HepG2 (cell line): ENCODE results near the gene CORO1C. TPM values are rescaled to one million over a fixed set of nuclear protein-coding genes. Genes with fewer than 3 reads are reported as not detected.

Experiments
- FOXK2 ChIP-seq: fragments of 450-650 bp; IDR thresholded peaks from 2 replicates; pipeline ENCODE4 v1.6.1; 2016
- HDAC1 ChIP-seq: sonication (generic); formaldehyde crosslinking; IDR thresholded peaks from 2 replicates; pipeline ENCODE4 v1.5.1; 2020; ENCODE audit warnings: mild to moderate bottlenecking, missing genetic modification reagents
- HNF4A ChIP-seq: sonication (generic); formaldehyde crosslinking; IDR thresholded peaks from 2 replicates; pipeline ENCODE4 v1.4.0; 2020; ENCODE audit warnings: missing genetic modification reagents
- JUND ChIP-seq: sonication (generic); formaldehyde crosslinking; IDR thresholded peaks from 2 replicates; pipeline ENCODE4 v1.8.0; 2022; ENCODE audit warnings: mild to moderate bottlenecking, missing genetic modification reagents
- KDM1A ChIP-seq: IDR thresholded peaks from 2 replicates; pipeline ENCODE4 v1.6.1; 2016; ENCODE audit warnings: missing compliant biosample characterization
- KDM2A ChIP-seq: sonication (generic); formaldehyde crosslinking; IDR thresholded peaks from 2 replicates; pipeline ENCODE4 v1.4.0; 2020; ENCODE audit warnings: low read depth, missing genetic modification reagents, borderline replicate concordance
- MAX ChIP-seq: IDR thresholded peaks from 2 replicates; pipeline ENCODE4 v1.6.1; 2012; ENCODE audit warnings: inconsistent platforms
- NCOA2 ChIP-seq: sonication (generic); formaldehyde crosslinking; IDR thresholded peaks from 2 replicates; pipeline ENCODE4 v1.8.0; 2022; ENCODE audit warnings: inconsistent platforms
- NFYB ChIP-seq: sonication (generic); formaldehyde crosslinking; IDR thresholded peaks from 2 replicates; pipeline ENCODE4 v1.4.0; 2020; ENCODE audit warnings: missing genetic modification reagents
- RBAK ChIP-seq: sonication (generic); formaldehyde crosslinking; IDR thresholded peaks from 2 replicates; pipeline ENCODE4 v1.5.1; 2020; ENCODE audit warnings: mild to moderate bottlenecking, missing genetic modification reagents
- RELA ChIP-seq: sonication (generic); formaldehyde crosslinking; IDR thresholded peaks from 2 replicates; pipeline ENCODE4 v1.4.0; 2020; ENCODE audit warnings: missing genetic modification reagents
- SALL1 ChIP-seq: sonication (generic); formaldehyde crosslinking; IDR thresholded peaks from 2 replicates; pipeline ENCODE4 v1.8.0; 2022; ENCODE audit warnings: mild to moderate bottlenecking, missing genetic modification reagents
- SP4 ChIP-seq: sonication (generic); formaldehyde crosslinking; IDR thresholded peaks from 2 replicates; pipeline ENCODE4 v1.8.1; 2023; ENCODE audit warnings: mild to moderate bottlenecking, missing genetic modification reagents
- ZBED4 ChIP-seq: sonication (generic); formaldehyde crosslinking; IDR thresholded peaks from 2 replicates; pipeline ENCODE4 v1.4.0; 2020; ENCODE audit warnings: missing genetic modification reagents, borderline replicate concordance
- ZMYM4 ChIP-seq: sonication (generic); formaldehyde crosslinking; IDR thresholded peaks from 2 replicates; pipeline ENCODE4 v1.8.1; 2023; ENCODE audit warnings: mild to moderate bottlenecking, missing genetic modification reagents
- ZNF143 ChIP-seq: sonication (generic); formaldehyde crosslinking; IDR thresholded peaks from 2 replicates; pipeline ENCODE4 v1.4.0; 2020; ENCODE audit warnings: missing genetic modification reagents
- ZNF24 ChIP-seq: fragments of 450-650 bp; IDR thresholded peaks from 2 replicates; pipeline ENCODE4 v1.6.1; 2017; ENCODE audit warnings: antibody characterized with exemption, mild to moderate bottlenecking
- ZNF577 ChIP-seq: sonication (generic); formaldehyde crosslinking; IDR thresholded peaks from 2 replicates; pipeline ENCODE4 v1.4.0; 2020; ENCODE audit warnings: mild to moderate bottlenecking, low read depth, missing genetic modification reagents, borderline replicate concordance
- ZNF615 ChIP-seq: sonication (generic); formaldehyde crosslinking; IDR thresholded peaks from 2 replicates; pipeline ENCODE4 v1.5.0; 2020; ENCODE audit warnings: mild to moderate bottlenecking, missing genetic modification reagents, borderline replicate concordance
- ZNF713 ChIP-seq: sonication (generic); formaldehyde crosslinking; IDR thresholded peaks from 2 replicates; pipeline ENCODE4 v1.4.0; 2020; ENCODE audit warnings: mild to moderate bottlenecking, missing genetic modification reagents
- polyA plus RNA-seq, 8 experiments: library from polyadenylated mRNA; depleted of rRNA in 3 of 8; stranded (reverse) in 7 of 8; unstranded in 1 of 8; fragments of >200 nt; fragmentation: Illumina TruSeq in 4 of 8; extraction: Trizol in 4 of 8; gene quantifications; 2 replicates each; pipeline versions ENCODE4 v1.2.1 to v1.2.3, GENCODE V29; 2011 to 2016; ENCODE audit warnings: low read depth in 4 of 8, missing spikeins in 1 of 8, mixed read lengths in 1 of 8; ENCODE audit not compliant: insufficient read depth in 1 of 8
- total RNA-seq, 5 experiments: library from RNA; depleted of rRNA; stranded (reverse); fragments of >200 nt; fragmentation: Illumina TruSeq; extraction: Trizol; gene quantifications; 2 replicates each; pipeline ENCODE4 v1.2.3, GENCODE V29; 2016; ENCODE audit warnings: low read depth in 1 of 5
- TF ChIP-seq, protein P1 (sequence below): sonication (generic); formaldehyde crosslinking; IDR thresholded peaks from 2 replicates; pipeline ENCODE4 v1.5.1; 2020; ENCODE audit warnings: mild to moderate bottlenecking, moderate library complexity, missing genetic modification reagents

The CORO1C gene
- total and polyA plus RNA-seq, 2 of the 13 experiments (the other 11 are each of a cell fraction or from before 2014, with no cell fraction given): 73.7 to 131 TPM

DNA sequence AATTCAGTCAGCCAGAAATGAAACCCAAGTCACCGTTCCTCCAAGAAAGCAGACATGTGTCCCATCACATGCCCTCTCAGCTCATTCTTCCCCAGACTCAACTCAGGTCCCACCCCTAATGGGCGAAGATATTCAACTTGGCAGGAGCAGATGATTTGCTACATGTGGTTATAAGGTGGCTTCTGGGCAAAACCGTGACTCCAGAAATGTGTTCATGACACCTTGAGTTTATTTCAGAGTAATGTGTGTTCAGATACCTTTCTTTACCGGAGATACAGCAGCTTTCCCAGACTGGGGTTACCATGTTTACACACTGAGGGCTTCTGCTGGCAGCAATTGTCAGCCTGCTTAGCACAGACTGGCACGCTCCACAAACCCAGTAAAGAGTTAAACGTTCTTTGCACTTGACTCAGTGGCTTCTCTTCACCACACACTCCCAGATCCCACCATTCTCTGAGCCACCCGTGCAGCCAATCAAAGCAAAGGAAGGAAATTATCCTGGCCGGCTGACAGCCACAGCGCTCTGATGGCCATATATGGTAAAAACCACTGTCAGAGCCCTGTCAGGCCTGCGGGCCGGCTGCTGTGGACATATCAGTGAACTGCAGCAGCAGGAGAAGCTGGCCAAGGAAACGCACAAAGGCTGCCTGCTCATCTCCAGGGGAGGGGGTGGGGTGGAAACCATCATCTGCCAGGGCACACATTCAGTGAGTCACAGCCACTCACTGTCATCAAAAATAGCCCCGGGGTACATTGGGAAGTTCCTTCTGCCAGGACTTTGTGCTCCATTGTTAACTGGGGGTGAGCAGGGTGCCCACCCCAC is 39.9 kb downstream of the CORO1C start (continued):
- peak; percentile 62 for TF ChIP-seq NFYB (CRISPR knock-in tag)
- TF ChIP-seq, protein P1, sequence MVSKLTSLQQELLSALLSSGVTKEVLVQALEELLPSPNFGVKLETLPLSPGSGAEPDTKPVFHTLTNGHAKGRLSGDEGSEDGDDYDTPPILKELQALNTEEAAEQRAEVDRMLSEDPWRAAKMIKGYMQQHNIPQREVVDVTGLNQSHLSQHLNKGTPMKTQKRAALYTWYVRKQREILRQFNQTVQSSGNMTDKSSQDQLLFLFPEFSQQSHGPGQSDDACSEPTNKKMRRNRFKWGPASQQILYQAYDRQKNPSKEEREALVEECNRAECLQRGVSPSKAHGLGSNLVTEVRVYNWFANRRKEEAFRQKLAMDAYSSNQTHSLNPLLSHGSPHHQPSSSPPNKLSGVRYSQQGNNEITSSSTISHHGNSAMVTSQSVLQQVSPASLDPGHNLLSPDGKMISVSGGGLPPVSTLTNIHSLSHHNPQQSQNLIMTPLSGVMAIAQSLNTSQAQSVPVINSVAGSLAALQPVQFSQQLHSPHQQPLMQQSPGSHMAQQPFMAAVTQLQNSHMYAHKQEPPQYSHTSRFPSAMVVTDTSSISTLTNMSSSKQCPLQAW (CRISPR knock-in tag): peak; percentile 27; the same call in 1 of the 2 replicates
- TF ChIP-seq ZNF143 (CRISPR knock-in tag): peak; percentile 69
- 0 out of 2 replicates have a peak, but pooled peaks have one; percentile 74 for TF ChIP-seq ZNF615 (CRISPR knock-in tag)
- TF ChIP-seq KDM1A: 0 out of 2 replicates have a peak, but pooled peaks have one; percentile 27
- peak; percentile 30; the same call in 1 of the 2 replicates for TF ChIP-seq NCOA2
- no peak for TF ChIP-seq ZNF577 (CRISPR knock-in tag)
- TF ChIP-seq ZBED4 (CRISPR knock-in tag): peak; percentile 20; the same call in 1 of the 2 replicates
- peak; percentile 2; the same call in 1 of the 2 replicates for TF ChIP-seq JUND
- no peak for TF ChIP-seq RELA (CRISPR knock-in tag)
- TF ChIP-seq MAX: peak; percentile 60
- TF ChIP-seq KDM2A (CRISPR knock-in tag): peak; percentile 46; the same call in 1 of the 2 replicates
- TF ChIP-seq FOXK2: no peak
- peak; percentile 24; the same call in 1 of the 2 replicates for TF ChIP-seq HNF4A
- TF ChIP-seq SP4 (CRISPR knock-in tag): peak; percentile 68; the same call in 1 of the 2 replicates
- TF ChIP-seq HDAC1: peak; percentile 61
- peak; percentile 73; the same call in 1 of the 2 replicates for TF ChIP-seq RBAK
- TF ChIP-seq ZNF713 (CRISPR knock-in tag): no peak
- TF ChIP-seq ZNF24: no peak
- TF ChIP-seq ZMYM4 (CRISPR knock-in tag): peak; percentile 90; the same call in 1 of the 2 replicates
- TF ChIP-seq SALL1 (CRISPR knock-in tag): peak; percentile 73; the same call in 1 of the 2 replicates
